H9 (cell line): ENCODE data around the gene NRP2. TPM values are rescaled to one million over a fixed set of nuclear protein-coding genes. Genes with fewer than 3 reads are reported as not detected.

Experiments used
- DNase-seq: peaks from one replicate; pipeline ENCODE4 v3.0.0-alpha.2; 2017
- H2AFZ ChIP-seq: one replicate; pipeline ENCODE4 v1.6.1; 2013; ENCODE audit warnings: mild to moderate bottlenecking, low read length, control low read depth, moderate library complexity
- H2AK5ac ChIP-seq: 2 replicates; pipeline ENCODE4 v1.6.1; 2013; ENCODE audit warnings: low read length, control low read depth, mixed read lengths; ENCODE audit not compliant: insufficient read length
- H2BK120ac ChIP-seq: one replicate; pipeline ENCODE4 v1.6.1; 2013; ENCODE audit warnings: low read depth, mild to moderate bottlenecking, low read length, control low read depth, inconsistent platforms; ENCODE audit not compliant: poor library complexity, severe bottlenecking
- H2BK12ac ChIP-seq: 2 replicates; pipeline ENCODE4 v1.6.1; 2013; ENCODE audit warnings: low read length, control low read depth, mixed read lengths, low read depth; ENCODE audit not compliant: insufficient read length
- H2BK15ac ChIP-seq: 2 replicates; pipeline ENCODE4 v1.6.1; 2013; ENCODE audit warnings: low read depth, low read length, control low read depth
- H2BK20ac ChIP-seq: one replicate; pipeline ENCODE4 v1.6.1; 2013; ENCODE audit warnings: low read depth, mild to moderate bottlenecking, low read length, control low read depth, inconsistent platforms; ENCODE audit not compliant: poor library complexity, severe bottlenecking
- H2BK5ac ChIP-seq: 2 replicates; pipeline ENCODE4 v1.6.1; 2013; ENCODE audit warnings: low read length, control low read depth, mixed read lengths; ENCODE audit not compliant: insufficient read length
- H3K14ac ChIP-seq: 2 replicates; pipeline ENCODE4 v1.6.1; 2013; ENCODE audit warnings: low read length, control low read depth; ENCODE audit not compliant: insufficient read depth
- H3K18ac ChIP-seq: 2 replicates; pipeline ENCODE4 v1.6.1; 2013; ENCODE audit warnings: low read depth, mild to moderate bottlenecking, mixed read lengths, low read length, control low read depth; ENCODE audit not compliant: insufficient read length
- H3K23ac ChIP-seq: 2 replicates; pipeline ENCODE4 v1.6.1; 2013; ENCODE audit warnings: low read length, control low read depth, mixed read lengths, low read depth; ENCODE audit not compliant: insufficient read length
- H3K23me2 ChIP-seq: 2 replicates; pipeline ENCODE4 v1.6.1; 2013; ENCODE audit warnings: low read depth, mild to moderate bottlenecking, mixed read lengths, low read length, control low read depth; ENCODE audit not compliant: insufficient read length, poor library complexity, severe bottlenecking
- H3K27ac ChIP-seq: 2 replicates; pipeline ENCODE4 v1.5.1; 2013; ENCODE audit warnings: low read length, control low read depth, mixed read lengths, low read depth; ENCODE audit not compliant: insufficient read length
- H3K27me3 ChIP-seq: 2 replicates; pipeline ENCODE4 v1.6.1; 2013; ENCODE audit warnings: low read length, control low read depth, inconsistent platforms; ENCODE audit not compliant: insufficient read depth
- H3K4ac ChIP-seq: 2 replicates; pipeline ENCODE4 v1.6.1; 2013; ENCODE audit warnings: low read depth, mild to moderate bottlenecking, control low read depth, inconsistent platforms, low read length, moderate library complexity
- H3K4me1 ChIP-seq: 2 replicates; pipeline ENCODE4 v1.6.1; 2013; ENCODE audit warnings: low read length, control low read depth, inconsistent platforms; ENCODE audit not compliant: insufficient read depth
- H3K4me2 ChIP-seq: 2 replicates; pipeline ENCODE4 v1.6.1; 2013; ENCODE audit warnings: low read length, control low read depth, mixed read lengths; ENCODE audit not compliant: insufficient read length, insufficient read depth
- H3K56ac ChIP-seq: 2 replicates; pipeline ENCODE4 v1.6.1; 2013; ENCODE audit warnings: low read depth, mild to moderate bottlenecking, mixed read lengths, low read length, control low read depth; ENCODE audit not compliant: insufficient read length
- H3K79me1 ChIP-seq: 2 replicates; pipeline ENCODE4 v1.6.1; 2013; ENCODE audit warnings: low read depth, mild to moderate bottlenecking, moderate library complexity, low read length, control low read depth, inconsistent platforms; ENCODE audit not compliant: insufficient read depth, poor library complexity, severe bottlenecking
- H3K79me2 ChIP-seq: 2 replicates; pipeline ENCODE4 v1.6.1; 2013; ENCODE audit warnings: low read length, control low read depth, inconsistent platforms; ENCODE audit not compliant: insufficient read depth
- H3K9ac ChIP-seq: 2 replicates; pipeline ENCODE4 v1.6.1; 2013; ENCODE audit warnings: low read length, control low read depth, mixed read lengths; ENCODE audit not compliant: insufficient read length; ENCODE audit errors: extremely low read depth
- H3K9me3 ChIP-seq: one replicate; pipeline ENCODE4 v1.6.1; 2013; ENCODE audit warnings: low read depth, low read length, inconsistent platforms; ENCODE audit not compliant: control insufficient read depth
- H3T11ph ChIP-seq: one replicate; pipeline ENCODE4 v1.6.1; 2013; ENCODE audit warnings: mild to moderate bottlenecking, low read length, control low read depth, inconsistent platforms
- H4K20me1 ChIP-seq: one replicate; pipeline ENCODE4 v1.6.1; 2013; ENCODE audit not compliant: control insufficient read depth, insufficient read length, insufficient read depth
- H4K5ac ChIP-seq: 2 replicates; pipeline ENCODE4 v1.6.1; 2013; ENCODE audit warnings: low read depth, mild to moderate bottlenecking, mixed read lengths, low read length, control low read depth; ENCODE audit not compliant: insufficient read length
- H4K8ac ChIP-seq: replicated peaks from 2 replicates; pipeline ENCODE4 v1.6.1; 2013; ENCODE audit warnings: low read length, control low read depth, mixed read lengths, low read depth; ENCODE audit not compliant: insufficient read length
- H4K91ac ChIP-seq: 2 replicates; pipeline ENCODE4 v1.6.1; 2013; ENCODE audit warnings: low read depth, mild to moderate bottlenecking, moderate library complexity, mixed read lengths, low read length, control low read depth; ENCODE audit not compliant: insufficient read length
- H3K27ac Mint-ChIP-seq, 3 experiments: 2 replicates in 2 of 3; 3 replicates in 1 of 3; pipeline ENCODE4 v1.8.0; 2020 to 2021; ENCODE audit warnings: mixed read lengths in 3 of 3, mild to moderate bottlenecking in 1 of 3, moderate library complexity in 1 of 3
- H3K27me3 Mint-ChIP-seq: 2 replicates; pipeline ENCODE4 v1.8.0; 2021; ENCODE audit warnings: low read depth, mild to moderate bottlenecking, moderate library complexity, mixed read lengths
- H3K36me3 Mint-ChIP-seq, 3 experiments: 2 replicates in 2 of 3; 3 replicates in 1 of 3; pipeline ENCODE4 v1.8.0; 2020 to 2021; ENCODE audit warnings: low read depth in 3 of 3, mixed read lengths in 3 of 3; ENCODE audit not compliant: insufficient read depth in 1 of 3
- H3K4me1 Mint-ChIP-seq, 2 experiments: 2 replicates each; pipeline ENCODE4 v1.8.0; 2020; ENCODE audit warnings: mixed read lengths in 2 of 2
- H3K4me3 Mint-ChIP-seq, 2 experiments: 2 replicates in 1 of 2; 3 replicates in 1 of 2; pipeline ENCODE4 v1.8.0; 2020 to 2021; ENCODE audit warnings: mild to moderate bottlenecking in 2 of 2, mixed read lengths in 2 of 2, moderate library complexity in 1 of 2
- H3K9me3 Mint-ChIP-seq, 2 experiments: 2 replicates in 1 of 2; 3 replicates in 1 of 2; pipeline ENCODE4 v1.8.0; 2020; ENCODE audit warnings: mild to moderate bottlenecking in 2 of 2, mixed read lengths in 2 of 2, moderate library complexity in 1 of 2
- WGBS: extraction: QIAGEN DNeasy Blood & Tissue Kit; methylation state at CpG from one replicate; pipeline ENCODE4 v1.1.7; 2013; ENCODE audit warnings: missing lambda C conversion rate, low lambda C conversion rate, mixed read lengths; ENCODE audit not compliant: insufficient read length; ENCODE audit errors: extremely low coverage; 5-methylcytosine and 5-hydroxymethylcytosine counted together
- total RNA-seq: library from RNA; stranded (reverse); gene quantifications from 2 replicates; pipeline ENCODE4 v1.2.1, GENCODE V29; 2021
- TF ChIP-seq, protein P1 (sequence below): fragments of 200-600 bp; sonication (generic); conservative IDR thresholded peaks from 3 replicates; pipeline ENCODE4 v1.8.0; 2021; ENCODE audit warnings: antibody characterized with exemption, mild to moderate bottlenecking

NRP2 gene
- total RNA-seq, 1 experiment from 2014 or later: 19.7 TPM

DNA sequence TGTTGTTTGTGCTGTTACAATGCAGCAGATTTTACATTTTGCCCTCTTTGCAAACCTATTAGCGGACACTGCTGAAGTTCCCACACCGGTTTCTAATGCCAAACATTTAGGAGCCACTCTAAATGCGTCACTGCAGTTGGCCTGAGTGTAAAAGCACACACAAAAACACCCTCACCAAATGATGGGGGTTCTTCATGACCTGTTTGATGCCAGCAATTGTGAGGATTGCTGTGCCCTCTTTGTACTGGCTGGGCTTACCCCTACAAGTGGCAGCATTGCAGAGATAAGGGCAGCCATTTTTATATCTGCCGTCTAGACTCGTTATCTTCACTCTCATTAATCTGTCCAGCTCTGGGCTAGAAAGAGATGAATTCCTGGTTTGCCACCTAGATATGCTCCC lies 85.3 kb downstream of the NRP2 start:
- Histone ChIP-seq H2BK20ac (no peak overlapping the region), H4K8ac (no peak overlapping the region), H3K23me2 (no peaks in the 10 kb centered on the region), H3K27me3 (no peaks in the 10 kb centered on the region), H3K56ac (no peak overlapping the region), H4K91ac (no peak overlapping the region), H3K4me2 (no peak overlapping the region), H3K79me1 (no peaks in the 10 kb centered on the region), H3K18ac (no peak overlapping the region), H2BK12ac (no peak overlapping the region), H4K5ac (no peak overlapping the region), H3K14ac (no peak overlapping the region), H3K4ac (no peak overlapping the region), H3K79me2 (no peaks in the 10 kb centered on the region), H3K4me1 (peaks cover 3% of the 10 kb centered on the region; the same call in 1 of the 2 replicates), H3K27ac (no peak overlapping the region), H2BK5ac (no peak overlapping the region), H2BK120ac (no peak overlapping the region), H3K9ac (no peak overlapping the region), H2AFZ (no peak overlapping the region), H2AK5ac (no peak overlapping the region), H3K23ac (no peak overlapping the region), H3T11ph (no peak overlapping the region), H3K9me3 (no peaks in the 10 kb centered on the region), H4K20me1 (no peaks in the 10 kb centered on the region), H2BK15ac (no peak overlapping the region)
- no CpG with 5 or more reads among the region's 5 CpGs for WGBS
- Mint-ChIP-seq H3K27me3 (peaks cover 12% of the 10 kb centered on the region), H3K4me3 (no peak overlapping the region), H3K36me3 (peaks cover 0 to 9% (median 7%) of the 10 kb centered on the region in 3 experiments; a peak in 3 of 7 replicates), H3K9me3 (no peaks in the 10 kb centered on the region), H3K27ac (no peak overlapping the region; a peak in 1 of 7 replicates), H3K4me1 (peaks cover 45 to 52% of the 10 kb centered on the region in 2 experiments)
- TF ChIP-seq, protein P1, sequence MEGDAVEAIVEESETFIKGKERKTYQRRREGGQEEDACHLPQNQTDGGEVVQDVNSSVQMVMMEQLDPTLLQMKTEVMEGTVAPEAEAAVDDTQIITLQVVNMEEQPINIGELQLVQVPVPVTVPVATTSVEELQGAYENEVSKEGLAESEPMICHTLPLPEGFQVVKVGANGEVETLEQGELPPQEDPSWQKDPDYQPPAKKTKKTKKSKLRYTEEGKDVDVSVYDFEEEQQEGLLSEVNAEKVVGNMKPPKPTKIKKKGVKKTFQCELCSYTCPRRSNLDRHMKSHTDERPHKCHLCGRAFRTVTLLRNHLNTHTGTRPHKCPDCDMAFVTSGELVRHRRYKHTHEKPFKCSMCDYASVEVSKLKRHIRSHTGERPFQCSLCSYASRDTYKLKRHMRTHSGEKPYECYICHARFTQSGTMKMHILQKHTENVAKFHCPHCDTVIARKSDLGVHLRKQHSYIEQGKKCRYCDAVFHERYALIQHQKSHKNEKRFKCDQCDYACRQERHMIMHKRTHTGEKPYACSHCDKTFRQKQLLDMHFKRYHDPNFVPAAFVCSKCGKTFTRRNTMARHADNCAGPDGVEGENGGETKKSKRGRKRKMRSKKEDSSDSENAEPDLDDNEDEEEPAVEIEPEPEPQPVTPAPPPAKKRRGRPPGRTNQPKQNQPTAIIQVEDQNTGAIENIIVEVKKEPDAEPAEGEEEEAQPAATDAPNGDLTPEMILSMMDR: no peak
- no peak for DNase-seq
